IPS-20b (cell line): ENCODE data around the gene MRPL18.

Experiments used
- H3K27ac ChIP-seq: one replicate; pipeline ENCODE4 v1.5.1; 2013; ENCODE audit warnings: low read length
- H3K27me3 ChIP-seq: 2 replicates; pipeline ENCODE4 v1.6.1; 2013; ENCODE audit warnings: mild to moderate bottlenecking, low read length, inconsistent platforms; ENCODE audit not compliant: insufficient read depth
- H3K36me3 ChIP-seq: 2 replicates; pipeline ENCODE4 v1.6.1; 2013; ENCODE audit warnings: low read depth, mild to moderate bottlenecking, inconsistent platforms, low read length, moderate library complexity; ENCODE audit not compliant: insufficient read depth
- H3K4me1 ChIP-seq: 2 replicates; pipeline ENCODE4 v1.6.1; 2013; ENCODE audit warnings: mild to moderate bottlenecking, control low read depth, inconsistent platforms, low read length, moderate library complexity; ENCODE audit not compliant: insufficient read depth
- H3K4me3 ChIP-seq: 2 replicates; pipeline ENCODE4 v1.5.1; 2013; ENCODE audit warnings: mild to moderate bottlenecking, low read length, inconsistent platforms
- H3K9ac ChIP-seq: 2 replicates; pipeline ENCODE4 v1.6.1; 2013; ENCODE audit warnings: low read depth, mild to moderate bottlenecking, inconsistent platforms, low read length, moderate library complexity
- H3K9me3 ChIP-seq: 2 replicates; pipeline ENCODE4 v1.6.1; 2013; ENCODE audit warnings: mild to moderate bottlenecking, low read depth, low read length, inconsistent platforms; ENCODE audit not compliant: insufficient read depth

Gene MRPL18

GRCh38 chr6:159833997-159834603 lies 43.8 kb downstream of the MRPL18 start:
- no peak overlapping the region for H3K27ac ChIP-seq
- H3K27me3 ChIP-seq, result no peaks in the 10 kb centered on the region
- H3K4me1 ChIP-seq, result peaks cover 15% of the 10 kb centered on the region; the same call in 1 of the 2 replicates
- H3K9ac ChIP-seq, result no peak overlapping the region
- no peak overlapping the region for H3K4me3 ChIP-seq
- no peaks in the 10 kb centered on the region for H3K9me3 ChIP-seq
- H3K36me3 ChIP-seq, result no peaks in the 10 kb centered on the region

- no peaks in the 10 kb centered on the region for H3K9me3 ChIP-seq
- no peaks in the 10 kb centered on the region for H3K27me3 ChIP-seq
- H3K36me3 ChIP-seq, result no peaks in the 10 kb centered on the region
- peaks cover 11% of the 10 kb centered on the region; the same call in 1 of the 2 replicates for H3K4me1 ChIP-seq
- H3K27ac ChIP-seq, result no peak overlapping the region
- no peak overlapping the region for H3K9ac ChIP-seq
- no peak overlapping the region for H3K4me3 ChIP-seq
Measured at GRCh38 chr6:159836718-159837490, 46.6 kb downstream of the MRPL18 start.

- Histone ChIP-seq H3K4me3 (no peak overlapping the region), H3K9me3 (no peaks in the 10 kb centered on the region), H3K36me3 (no peaks in the 10 kb centered on the region), H3K9ac (no peak overlapping the region), H3K4me1 (peaks cover 11% of the 10 kb centered on the region; the same call in 1 of the 2 replicates), H3K27me3 (no peaks in the 10 kb centered on the region), H3K27ac (no peak overlapping the region)
Measured at GRCh38 chr6:159837511-159837910, 47.2 kb downstream of the MRPL18 start.

- Histone ChIP-seq H3K27ac (no peak overlapping the region), H3K9ac (no peak overlapping the region)
Measured at GRCh38 chr6:159838020-159838744, 47.9 kb downstream of the MRPL18 start.

GRCh38 chr6:159842035-159842434 lies 51.8 kb downstream of the MRPL18 start:
- Histone ChIP-seq H3K4me1 (0 out of 2 replicates have a peak, but pooled peaks cover 5% of the 10 kb centered on the region), H3K9ac (no peak overlapping the region), H3K4me3 (no peak overlapping the region), H3K36me3 (no peaks in the 10 kb centered on the region), H3K27me3 (no peaks in the 10 kb centered on the region), H3K27ac (no peak overlapping the region), H3K9me3 (no peaks in the 10 kb centered on the region; the same call in 1 of the 2 replicates)

More at GRCh38 chr6:159838020-159838744, 47.9 kb downstream of the MRPL18 start:
- Histone ChIP-seq H3K4me1 (peaks cover 11% of the 10 kb centered on the region; the same call in 1 of the 2 replicates), H3K9me3 (no peaks in the 10 kb centered on the region), H3K36me3 (no peaks in the 10 kb centered on the region), H3K4me3 (no peak overlapping the region), H3K27me3 (no peaks in the 10 kb centered on the region)

- Histone ChIP-seq H3K9me3 (peaks cover 14% of the 10 kb centered on the region), H3K9ac (no peak overlapping the region), H3K4me3 (no peak overlapping the region), H3K27ac (no peak overlapping the region), H3K36me3 (no peaks in the 10 kb centered on the region), H3K4me1 (no peaks in the 10 kb centered on the region), H3K27me3 (no peaks in the 10 kb centered on the region)
Measured at GRCh38 chr6:159844737-159845645, 54.7 kb downstream of the MRPL18 start.
